Fibroblast of the conjunctiva (primary cell): ENCODE measurements around the gene SLC43A1.

Experiments used
- DNase-seq: peaks from one replicate; pipeline ENCODE4 v3.0.0-alpha.2; 2010; ENCODE audit warnings: low read depth

The SLC43A1 gene

DNA sequence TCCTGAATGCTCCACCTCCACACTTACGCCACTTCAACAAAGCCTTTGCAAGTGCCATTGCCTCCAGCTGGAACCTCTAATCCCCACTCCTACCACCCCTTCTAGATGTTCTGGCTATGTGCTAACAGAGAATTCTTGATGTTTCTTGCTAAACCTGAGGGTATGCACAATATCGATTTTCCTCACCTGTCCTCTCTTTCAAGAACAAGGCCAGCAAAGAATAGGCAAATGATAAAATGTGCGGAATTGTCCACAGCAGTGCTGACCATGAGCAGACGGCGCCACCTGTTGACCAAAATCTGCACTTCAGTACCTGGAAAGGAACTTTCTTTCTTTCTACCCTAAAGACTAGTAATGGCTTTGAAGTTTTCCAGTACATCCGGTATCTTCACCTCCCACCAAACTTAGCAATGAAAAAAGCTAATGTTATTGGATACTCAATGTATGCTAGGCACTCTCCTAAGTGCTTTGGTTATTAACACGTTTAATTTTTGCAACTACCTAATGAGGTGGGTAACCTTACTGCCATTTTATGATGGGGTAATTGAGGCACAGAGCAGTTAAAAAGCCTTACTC lies 11.6 kb upstream of the SLC43A1 start:
- DNase-seq = peak; percentile 45

DNA sequence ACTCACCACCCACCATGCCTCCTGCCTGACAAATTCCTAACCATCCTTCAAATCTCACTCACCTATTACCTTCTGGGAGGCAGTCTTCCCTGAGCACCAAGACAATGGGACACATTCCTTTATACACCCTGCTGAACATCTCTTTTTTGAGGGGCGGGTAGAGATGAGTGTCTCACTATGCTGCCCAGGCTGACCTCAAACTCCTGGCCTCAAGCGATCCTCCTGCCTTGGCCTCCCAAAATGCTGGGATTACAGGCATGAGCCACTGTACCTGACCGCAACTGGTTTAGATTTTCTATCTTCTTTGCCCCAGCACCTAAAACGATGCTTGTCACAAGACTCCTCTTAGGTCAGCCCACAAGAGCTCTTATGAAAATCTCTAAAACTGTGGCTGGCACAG lies 7.9 kb upstream of the SLC43A1 start:
- DNase-seq = no peak

DNA sequence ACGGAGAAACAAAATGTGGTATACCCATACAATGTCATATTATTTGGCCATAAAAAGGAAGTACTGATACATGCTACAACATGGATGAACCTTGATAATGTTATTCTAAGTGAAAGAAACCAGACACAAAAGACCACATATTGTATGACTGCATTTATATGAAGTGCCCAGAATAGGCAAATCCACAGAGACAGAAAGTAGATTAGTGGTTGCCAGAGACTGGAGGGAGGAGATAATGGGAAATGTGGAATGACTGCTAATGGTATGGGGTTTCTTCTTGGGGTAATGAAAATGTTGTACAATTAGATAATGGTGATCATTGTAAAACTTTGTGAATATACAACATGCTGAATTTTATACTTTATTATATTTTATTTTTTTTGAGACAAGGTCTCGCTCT lies 5.6 kb upstream of the SLC43A1 start:
- DNase-seq = no peak

DNA sequence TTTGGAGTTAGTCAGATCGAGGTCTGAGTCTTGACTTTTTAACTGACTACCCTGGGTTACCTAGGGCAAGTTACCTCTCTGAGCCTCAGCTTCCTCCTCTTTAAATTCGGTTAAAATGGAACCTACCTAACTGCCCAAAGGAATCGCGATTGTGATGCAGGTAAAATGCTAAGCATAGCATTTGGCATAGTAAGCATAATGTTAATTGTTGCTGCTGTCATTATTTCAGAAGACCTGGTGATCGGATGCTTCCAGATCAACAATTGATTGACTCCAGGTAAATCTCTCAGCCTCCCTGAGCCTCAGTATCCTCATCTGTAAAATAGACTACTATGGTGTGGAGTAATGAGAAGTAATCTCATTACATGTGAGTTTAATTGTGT lies 550 bp upstream of the SLC43A1 start:
- DNase-seq = no peak

DNA sequence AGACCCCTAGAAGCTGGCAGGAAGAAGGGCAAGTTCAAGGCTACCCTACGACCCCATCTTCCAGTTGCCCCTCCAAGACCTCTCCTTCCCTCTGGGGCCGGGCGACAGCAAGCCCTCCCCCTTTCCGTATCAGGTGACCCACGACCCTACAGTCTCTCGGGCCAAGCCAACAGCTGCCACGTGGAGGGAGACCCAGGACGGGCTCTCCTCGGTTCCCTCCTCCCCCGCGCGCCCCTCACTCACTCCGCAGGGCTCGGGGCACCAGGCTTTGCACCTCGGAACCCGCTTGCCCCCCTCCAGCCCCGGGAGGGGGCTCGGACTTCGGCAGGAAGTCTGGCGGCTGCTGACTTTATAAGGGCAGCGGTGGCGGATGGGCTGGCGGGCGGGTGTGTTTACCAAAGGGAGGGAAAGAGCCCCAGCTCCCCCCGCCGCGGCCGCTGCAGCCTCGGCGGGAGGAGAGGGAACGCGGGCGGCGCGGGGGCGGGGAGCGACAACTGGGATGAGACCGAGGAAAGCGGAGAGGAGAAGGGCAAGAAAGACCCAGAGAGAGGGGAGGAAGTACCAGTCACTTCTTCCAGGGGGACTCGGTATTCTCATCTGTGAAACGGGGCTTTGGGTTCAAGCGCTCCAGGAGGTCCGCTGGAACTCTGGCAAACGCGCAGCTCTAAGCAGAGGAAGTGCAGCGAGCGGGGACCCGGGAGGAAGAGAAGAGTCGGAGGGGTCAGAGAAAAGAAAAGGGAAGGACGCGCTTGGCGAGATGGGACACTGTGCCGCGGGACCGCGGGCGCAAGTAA lies 767 bp downstream of the SLC43A1 start:
- no peak for DNase-seq

DNA sequence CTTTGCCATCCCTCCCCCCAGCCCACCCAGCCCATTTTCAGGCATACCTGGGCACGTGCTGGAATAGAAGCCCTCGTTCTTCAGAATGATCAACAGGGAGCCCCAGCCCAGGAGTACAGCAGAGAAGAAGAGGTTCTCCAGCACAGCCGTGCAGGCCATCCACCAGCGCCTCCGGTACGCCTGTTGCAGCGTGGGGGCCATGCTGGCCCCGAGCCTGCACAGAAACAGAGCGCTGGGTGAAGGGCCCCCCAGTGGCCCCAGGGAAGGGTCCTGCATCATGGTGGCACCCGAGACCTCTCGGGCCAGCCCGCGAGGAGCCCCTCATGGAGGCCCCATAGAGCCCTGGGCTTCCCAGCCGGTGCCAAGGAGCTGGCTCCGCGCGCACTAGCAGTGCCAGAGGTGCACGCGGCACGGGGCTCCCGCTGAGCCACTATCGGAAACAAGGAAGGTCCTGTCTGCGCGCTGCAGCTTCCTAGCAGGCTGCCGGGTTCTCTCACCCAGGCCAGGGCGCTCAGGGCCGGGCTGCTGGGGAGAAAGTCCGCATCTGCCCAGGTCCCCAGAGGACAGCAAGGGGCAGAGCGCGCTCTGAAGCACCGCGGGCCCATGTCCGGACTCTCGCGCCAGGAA lies 1.5 kb downstream of the SLC43A1 start:
- DNase-seq = no peak

DNA sequence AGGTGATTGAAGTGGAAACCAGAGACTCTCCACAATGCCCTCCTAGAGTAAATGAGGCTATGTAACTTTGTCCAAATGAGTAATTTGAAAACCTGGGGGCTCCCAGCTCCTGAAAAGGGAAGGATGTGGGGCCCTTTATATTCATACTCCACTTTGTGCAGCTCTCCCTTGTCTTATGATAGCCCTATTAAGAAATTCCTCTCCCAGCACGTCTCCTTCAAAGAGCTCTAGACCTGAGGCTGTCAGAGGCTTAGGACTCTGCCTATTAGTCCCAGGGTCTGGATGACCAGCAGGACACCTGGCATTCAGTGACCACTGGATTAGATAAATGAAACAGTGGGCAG lies 2.1 kb downstream of the SLC43A1 start:
- no peak for DNase-seq

DNA sequence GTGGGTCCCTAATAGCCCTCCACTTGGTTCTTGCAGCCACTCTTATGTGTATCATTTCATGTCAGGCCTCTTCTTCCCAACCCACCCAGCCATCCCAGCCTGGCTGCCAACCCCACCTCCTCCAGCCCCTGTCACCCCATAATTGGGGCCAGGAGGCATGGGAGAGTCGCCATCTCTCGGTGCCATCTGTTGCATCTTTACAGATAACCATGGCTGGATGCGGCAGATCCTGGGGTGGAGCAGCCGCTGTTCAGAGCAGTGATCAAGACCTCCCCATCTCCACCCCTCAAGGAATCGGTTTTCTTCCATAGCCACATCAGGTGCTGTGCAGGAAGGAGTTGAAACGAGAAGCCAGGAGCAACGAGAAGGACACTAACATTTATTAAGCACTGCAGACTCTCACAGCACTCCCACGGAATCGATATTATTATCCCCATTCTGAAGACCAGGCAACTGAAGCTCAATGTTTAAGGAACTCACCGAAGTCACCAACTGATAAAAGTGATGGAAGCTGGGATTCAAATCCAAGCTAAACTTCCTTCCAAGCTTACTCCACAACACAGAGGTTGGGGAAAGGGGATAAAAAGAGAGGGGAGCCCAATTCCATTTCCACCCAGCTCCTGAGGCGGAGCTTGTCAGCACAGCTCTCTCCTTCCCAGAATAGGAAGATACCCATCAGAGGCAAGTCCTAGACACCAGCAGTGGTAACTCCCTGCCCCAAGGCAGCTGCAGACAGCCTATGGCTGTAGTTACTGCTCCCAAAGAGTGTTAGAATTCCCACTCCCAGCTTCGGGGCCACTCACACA lies 2.7 kb downstream of the SLC43A1 start:
- no peak for DNase-seq

DNA sequence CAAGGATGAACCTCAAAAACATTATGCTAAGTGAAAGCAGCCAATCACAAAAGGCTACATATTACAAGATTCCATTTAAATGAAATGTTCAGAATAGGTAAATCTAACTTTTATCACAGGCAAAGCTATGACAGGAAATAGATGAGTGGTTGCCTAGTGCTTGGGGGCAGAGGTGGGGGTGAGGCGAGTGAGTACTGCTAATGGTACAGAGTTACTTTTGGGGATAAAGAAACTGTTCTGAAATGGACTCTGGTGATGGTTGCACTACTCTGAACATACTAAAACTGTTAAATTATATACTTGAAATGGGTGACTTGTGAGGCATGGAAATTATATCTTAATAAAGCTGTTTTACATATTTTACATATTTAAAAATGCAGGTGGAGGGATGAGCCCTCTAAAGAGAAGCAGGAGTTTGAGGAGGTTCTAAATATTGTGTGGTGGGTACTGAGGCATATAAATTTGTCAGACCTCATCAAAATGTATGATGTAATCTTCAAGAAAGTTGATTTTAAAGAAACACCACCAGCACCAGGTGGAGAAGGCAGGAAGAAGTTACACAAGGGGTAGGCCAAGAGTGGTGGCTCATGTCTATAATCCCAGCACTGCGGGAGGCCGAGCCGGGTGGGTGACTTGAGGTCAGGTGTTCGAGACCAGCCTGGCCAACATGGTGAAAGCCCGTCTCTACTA lies 3.6 kb downstream of the SLC43A1 start:
- DNase-seq = no peak

DNA sequence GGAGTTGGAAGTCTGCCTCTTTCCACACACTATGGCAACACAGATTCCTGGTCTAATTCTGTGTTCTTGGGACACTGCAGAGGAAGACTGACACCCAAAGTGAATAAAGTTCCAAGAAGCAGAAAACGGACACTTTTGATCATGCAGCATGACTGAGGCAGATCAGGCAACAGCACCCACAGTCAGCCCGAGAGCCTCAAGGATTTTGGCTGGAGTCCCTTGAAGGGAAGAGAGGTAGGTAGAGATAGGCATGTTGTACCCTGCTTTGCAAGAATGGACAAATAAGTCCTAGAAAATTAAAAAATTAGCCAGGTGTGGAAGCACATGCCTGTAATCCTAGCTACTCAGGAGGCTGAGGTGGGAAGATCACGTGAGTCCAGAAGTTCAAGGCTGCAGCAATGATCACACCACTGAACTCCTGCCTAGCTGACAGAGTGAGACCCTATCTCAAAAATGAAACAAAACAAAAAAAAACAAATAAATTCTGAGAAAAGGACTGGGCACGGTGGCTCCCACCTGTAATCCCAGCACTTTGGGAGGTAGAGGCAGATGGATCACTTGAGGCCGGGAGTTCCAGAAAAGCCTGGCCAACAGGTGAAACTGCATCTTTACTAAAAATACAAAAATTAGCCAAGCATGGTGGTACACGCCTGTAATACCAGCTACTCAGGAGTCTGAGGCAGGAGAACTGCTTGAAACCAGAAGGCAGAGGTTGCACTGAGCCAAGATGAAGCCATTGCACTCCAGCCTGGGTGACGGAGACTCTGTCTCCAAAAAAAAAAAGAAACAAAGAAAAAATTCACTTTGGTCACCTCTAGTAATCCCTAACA lies 6.9 kb downstream of the SLC43A1 start:
- DNase-seq = no peak

DNA sequence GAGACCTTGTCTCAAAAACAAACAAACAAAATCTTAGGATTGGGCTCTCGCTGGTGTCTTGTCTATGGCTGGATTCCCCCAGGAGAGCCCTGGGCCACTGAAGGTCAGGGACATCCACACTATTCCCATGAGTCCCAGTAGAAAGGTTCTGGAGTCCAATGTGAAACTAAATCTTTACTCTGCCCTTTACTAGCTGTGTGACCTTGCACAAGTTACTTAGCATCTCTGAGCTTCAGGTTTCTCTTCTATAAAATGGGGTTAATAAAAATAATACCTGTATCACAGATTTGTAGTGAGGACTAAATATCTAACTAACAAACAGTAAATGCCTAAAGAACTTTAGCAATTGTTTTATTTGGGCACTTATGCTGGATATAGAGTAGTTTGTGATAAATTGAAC lies 9.0 kb downstream of the SLC43A1 start:
- DNase-seq = no peak

DNA sequence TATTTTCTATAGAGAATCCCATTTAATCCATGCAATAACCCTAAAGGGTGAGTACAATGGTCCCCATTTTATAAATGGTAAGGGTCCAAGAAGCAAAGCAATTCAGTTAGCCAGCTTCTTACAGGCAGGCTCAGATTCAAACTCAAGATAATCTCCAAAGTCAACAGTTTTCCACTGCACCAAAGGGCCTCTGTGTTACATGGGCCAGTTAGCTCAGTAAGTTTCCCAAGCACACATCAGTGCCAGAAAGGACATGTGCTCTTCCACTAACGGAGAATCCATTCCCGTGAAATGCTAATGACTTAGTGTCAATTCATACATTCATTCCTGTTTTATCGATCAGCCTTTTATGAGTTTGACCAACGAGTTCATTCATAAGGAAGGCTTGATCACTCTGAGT lies 11.0 kb downstream of the SLC43A1 start:
- DNase-seq = no peak

DNA sequence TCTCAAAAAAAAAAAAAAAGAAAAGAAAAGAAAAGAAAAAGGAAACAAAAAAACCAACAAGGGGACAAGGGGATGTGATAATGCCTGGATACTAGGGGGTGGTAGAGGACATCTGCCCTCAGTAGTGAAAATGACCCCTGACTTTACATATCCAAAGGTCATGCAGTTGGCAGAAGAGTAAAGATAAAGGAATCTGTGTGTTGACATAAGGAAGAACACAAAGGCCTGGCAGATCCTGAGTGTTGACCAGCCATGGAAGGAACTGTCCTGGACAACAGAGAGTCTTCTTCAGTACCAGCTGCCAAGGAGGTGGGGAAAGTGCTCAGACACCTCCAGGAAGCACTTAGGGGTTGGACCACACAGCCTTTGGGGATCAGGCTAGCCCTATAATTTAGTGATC lies 12.6 kb downstream of the SLC43A1 start:
- DNase-seq = no peak

DNA sequence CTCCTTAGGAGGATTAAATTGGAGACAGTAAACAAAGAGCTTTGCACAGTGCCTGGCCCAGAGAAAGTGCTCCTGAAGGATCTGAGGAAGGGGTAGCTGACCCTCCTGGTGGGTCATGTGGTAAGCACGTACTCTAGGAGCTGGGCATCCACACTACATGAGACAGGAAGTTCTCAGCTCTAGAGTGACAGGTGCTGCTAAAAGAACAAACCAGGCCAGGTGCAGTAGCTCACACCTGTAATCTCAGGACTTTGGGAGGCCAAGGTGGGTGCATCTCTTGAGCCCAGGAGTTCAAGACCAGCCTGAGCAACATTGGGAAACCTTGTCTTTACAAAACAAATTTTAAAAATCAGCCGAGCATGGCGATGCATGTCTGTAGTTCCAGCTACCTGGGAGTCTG lies 13.1 kb downstream of the SLC43A1 start:
- DNase-seq = no peak

DNA sequence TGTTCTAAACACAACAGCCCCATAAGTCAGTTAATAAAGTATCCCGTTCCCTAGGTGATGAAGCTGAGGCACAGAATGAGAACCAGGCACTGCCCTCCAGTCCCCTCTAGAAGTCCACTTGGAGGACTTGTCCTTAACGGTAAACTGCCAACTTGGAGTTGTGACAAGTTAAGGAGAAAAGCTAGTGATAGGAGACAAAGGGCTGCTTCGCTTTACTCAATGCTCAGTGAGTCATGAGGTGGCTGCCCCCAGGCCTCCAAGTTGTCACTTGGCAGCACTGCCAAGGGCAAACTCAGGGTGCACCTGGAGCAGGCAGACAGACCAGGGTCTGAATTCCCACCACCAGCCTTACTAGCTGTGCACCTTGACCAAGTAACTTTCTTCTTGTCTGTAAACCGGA lies 13.5 kb downstream of the SLC43A1 start:
- no peak for DNase-seq

DNA sequence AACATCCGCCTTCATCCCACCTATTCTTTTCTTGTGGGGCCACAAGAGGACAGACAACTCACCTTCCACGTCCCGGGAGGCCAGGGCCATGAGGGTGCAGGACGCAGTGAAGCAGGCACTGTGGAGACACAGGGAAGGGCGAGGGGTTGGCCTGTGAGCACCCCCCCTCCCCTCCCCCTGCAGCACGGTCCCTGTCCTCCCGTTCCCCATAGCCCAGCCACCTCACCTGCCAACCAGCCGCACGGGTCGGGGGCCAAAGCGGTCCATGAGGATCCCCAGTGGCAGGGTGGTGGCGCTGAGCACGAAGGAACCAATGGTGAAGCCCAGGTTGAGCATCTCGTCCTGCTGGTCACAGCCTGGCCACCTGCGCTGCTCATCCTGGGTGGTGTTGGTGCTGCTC lies 14.6 kb downstream of the SLC43A1 start:
- no peak for DNase-seq

DNA sequence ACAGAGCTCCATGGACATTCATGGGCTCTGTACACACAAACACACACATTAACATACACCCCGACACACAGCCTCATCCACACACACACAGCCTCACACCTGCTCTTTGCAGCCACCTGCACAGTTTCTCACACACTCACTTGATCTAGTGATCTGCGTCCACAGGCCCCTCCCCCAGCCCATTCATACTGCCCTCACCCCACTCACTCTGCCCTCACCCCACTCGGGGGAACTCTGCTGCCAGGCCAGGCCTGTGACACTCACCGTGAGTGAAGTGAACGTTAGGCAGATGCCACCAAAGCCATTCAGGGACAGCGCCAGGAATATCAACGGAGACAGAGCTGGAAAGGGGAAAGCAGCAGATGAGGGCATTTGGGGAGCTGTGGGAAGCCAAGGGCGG lies 15.0 kb downstream of the SLC43A1 start:
- DNase-seq = no peak

DNA sequence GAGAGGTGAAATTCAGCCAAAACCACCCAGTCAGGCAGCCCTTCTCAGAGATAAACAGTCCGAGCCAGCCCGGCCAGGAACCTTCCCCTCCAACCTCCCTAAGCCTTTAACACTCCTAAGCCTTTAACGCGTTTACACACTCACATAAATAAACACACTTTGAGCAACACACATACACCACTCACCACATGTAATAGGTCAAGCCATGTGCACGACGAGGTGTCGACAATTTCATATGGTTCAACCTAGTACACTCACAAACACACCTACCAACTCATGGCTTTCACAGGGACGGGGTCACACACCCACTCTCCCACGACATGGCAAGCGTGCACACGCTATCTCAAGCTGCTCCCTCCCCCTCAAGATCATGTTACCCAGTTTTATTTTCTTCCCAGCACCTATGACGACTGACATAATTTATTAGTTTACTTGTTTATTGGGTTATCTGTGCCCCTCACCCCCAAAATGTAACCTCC lies 15.5 kb downstream of the SLC43A1 start:
- no peak for DNase-seq

DNA sequence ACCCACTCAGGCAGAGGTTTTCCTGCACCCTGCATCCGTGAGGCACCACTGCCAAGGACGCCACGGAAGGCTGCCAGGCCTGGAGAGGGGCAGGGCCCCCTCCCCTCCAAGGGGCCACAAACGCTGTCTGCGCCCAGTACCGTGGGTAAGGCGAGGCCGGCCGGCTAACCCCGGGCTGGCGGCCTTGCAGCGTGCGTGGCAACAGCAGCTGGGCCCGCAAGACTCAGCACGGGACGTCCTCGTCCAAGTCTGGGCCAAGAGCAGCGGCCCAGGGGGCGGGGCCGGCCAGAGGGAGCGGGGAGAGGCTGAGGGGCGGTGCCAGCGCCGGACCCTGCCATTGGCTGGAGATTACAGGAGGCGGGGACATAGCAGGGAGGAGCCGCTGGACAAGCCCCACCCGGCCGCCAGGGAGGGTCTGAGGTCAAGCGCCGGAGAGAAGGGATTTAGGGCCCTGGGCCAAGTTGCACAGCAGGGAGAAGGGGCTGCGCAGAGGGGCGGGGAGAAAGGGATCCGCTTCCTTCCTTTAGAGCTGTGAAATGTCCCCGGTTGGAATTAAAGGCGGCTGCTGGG lies 16.0 kb downstream of the SLC43A1 start:
- DNase-seq = peak; percentile 90

DNA sequence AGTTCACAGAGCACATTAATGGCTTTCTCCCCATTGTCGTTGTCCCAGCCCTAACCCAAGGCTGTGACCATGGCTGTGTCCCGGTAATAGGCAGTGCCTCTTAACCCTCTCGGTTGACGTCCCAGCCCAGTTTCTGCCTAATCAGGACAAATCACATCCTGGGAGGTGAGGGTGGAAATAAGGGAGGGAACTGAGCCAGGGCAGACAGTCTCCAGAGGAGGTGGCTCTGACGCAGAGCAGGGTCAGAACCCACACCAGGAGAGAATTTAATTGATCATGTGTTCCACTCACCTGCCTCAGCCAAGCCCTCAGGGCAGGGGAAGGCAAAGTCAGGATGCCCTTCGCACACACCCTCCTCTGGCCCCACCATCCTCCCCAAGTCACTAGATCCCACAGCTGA lies 17.0 kb downstream of the SLC43A1 start:
- no peak for DNase-seq
